Smooth muscle cell (in vitro differentiated cells): ENCODE measurements around the gene FZD7. TPM values are rescaled to one million over a fixed set of nuclear protein-coding genes. Genes with fewer than 3 reads are reported as not detected.
A peak's percentile ranks its signal among the peaks of the same experiment; 100 is the strongest.

Experiments
- DNase-seq: peaks from one replicate; lab custom pipeline; 2025; ENCODE audit not compliant: unreplicated experiment; lab: John Stamatoyannopoulos, UW
- H2AFZ ChIP-seq: fragments of 200-600 bp; sonication (generic); 2 replicates; pipeline ENCODE4 v1.6.0; 2016; ENCODE audit warnings: antibody characterized with exemption, low read depth, mild to moderate bottlenecking
- H3F3A ChIP-seq: fragments of 200-600 bp; sonication (generic); 2 replicates; pipeline ENCODE4 v1.6.0; 2017; ENCODE audit warnings: antibody characterized with exemption, low read depth
- H3K27ac ChIP-seq: fragments of 200-600 bp; sonication (generic); 2 replicates; pipeline ENCODE4 v1.5.1; 2016; ENCODE audit warnings: low read depth, mild to moderate bottlenecking
- H3K27me3 ChIP-seq: fragments of 200-600 bp; sonication (generic); 2 replicates; pipeline ENCODE4 v1.6.1; 2016; ENCODE audit warnings: low read depth, mild to moderate bottlenecking
- H3K36me3 ChIP-seq: fragments of 200-600 bp; sonication (generic); 2 replicates; pipeline ENCODE4 v1.5.1; 2016; ENCODE audit warnings: low read depth
- H3K4me1 ChIP-seq: fragments of 200-600 bp; sonication (generic); 2 replicates; pipeline ENCODE4 v1.5.1; 2016; ENCODE audit warnings: low read depth
- H3K4me2 ChIP-seq: fragments of 200-600 bp; sonication (generic); 2 replicates; pipeline ENCODE4 v1.6.0; 2016; ENCODE audit warnings: mild to moderate bottlenecking
- H3K4me3 ChIP-seq: fragments of 200-600 bp; sonication (generic); 2 replicates; pipeline ENCODE4 v1.5.1; 2016; ENCODE audit warnings: mild to moderate bottlenecking
- H3K79me2 ChIP-seq: fragments of 200-600 bp; sonication (generic); 2 replicates; pipeline ENCODE4 v1.6.0; 2016; ENCODE audit warnings: low read depth, mild to moderate bottlenecking
- H3K9ac ChIP-seq: fragments of 200-600 bp; sonication (generic); 2 replicates; pipeline ENCODE4 v1.6.0; 2016; ENCODE audit warnings: low read depth
- H3K9me3 ChIP-seq: fragments of 200-600 bp; sonication (generic); replicated peaks from 2 replicates; pipeline ENCODE4 v1.5.1; 2016; ENCODE audit warnings: low read depth
- H4K20me1 ChIP-seq: fragments of 200-600 bp; sonication (generic); 2 replicates; pipeline ENCODE4 v1.6.0; 2016; ENCODE audit warnings: low read depth
- CTCF ChIP-seq: fragments of 200-600 bp; sonication (generic); IDR thresholded peaks from 2 replicates; pipeline ENCODE4 v1.5.1; 2017; ENCODE audit warnings: borderline replicate concordance, mild to moderate bottlenecking, antibody characterized with exemption; ENCODE audit not compliant: insufficient read depth, poor library complexity, severe bottlenecking
- WGBS: methylation state at CpG from one replicate; pipeline ENCODE4 v1.1.7; 2016; ENCODE audit warnings: low lambda C conversion rate; 5-methylcytosine and 5-hydroxymethylcytosine counted together
- polyA plus RNA-seq: library from polyadenylated mRNA; unstranded; fragments of >200 nt; fragmentation: Nextera tagmentation; extraction: Ambion mirVana; gene quantifications from 2 replicates; pipeline ENCODE4 v1.2.1, GENCODE V29; 2016
- total RNA-seq: library from RNA; depleted of rRNA; stranded (reverse); fragments of >200 nt; gene quantifications from 2 replicates; pipeline ENCODE4 v1.2.3, GENCODE V29; 2014

Gene FZD7
- total RNA-seq = 17.0 and 21.8 TPM in 2 replicates
- 10.9 and 14.8 TPM in 2 replicates for polyA plus RNA-seq

- H3K4me1 ChIP-seq = peaks cover 44% of the 10 kb centered on the region
- no peaks in the 10 kb centered on the region for H3K27me3 ChIP-seq
- under 1% methylated on average over 49 of the region's 109 CpGs for WGBS
- peaks cover 36% of the 10 kb centered on the region for H4K20me1 ChIP-seq
- H3K79me2 ChIP-seq = peaks cover 32% of the 10 kb centered on the region
- TF ChIP-seq CTCF = peak; percentile 8
- H3K4me3 ChIP-seq = peak within 1 kb of the TSS; percentile 75
- H2AFZ ChIP-seq = peak within 1 kb of the TSS; percentile 97
- peak within 1 kb of the TSS; percentile 88 for H3K27ac ChIP-seq
- H3F3A ChIP-seq = peaks cover 7% of the 10 kb centered on the region
- H3K36me3 ChIP-seq = no peaks in the 10 kb centered on the region
- peak within 1 kb of the TSS; percentile 92 for H3K4me2 ChIP-seq
- peak within 1 kb of the TSS; percentile 79 for H3K9ac ChIP-seq
- H3K9me3 ChIP-seq = no peaks in the 10 kb centered on the region
- peak; percentile 88 for DNase-seq
Observed at GRCh38 chr2:202033317-202034248, at the start of gene FZD7. Gene FZD7 (plus strand): TSS chr2:202033855. CDS start chr2:202034648, 793 bp downstream.

DNA sequence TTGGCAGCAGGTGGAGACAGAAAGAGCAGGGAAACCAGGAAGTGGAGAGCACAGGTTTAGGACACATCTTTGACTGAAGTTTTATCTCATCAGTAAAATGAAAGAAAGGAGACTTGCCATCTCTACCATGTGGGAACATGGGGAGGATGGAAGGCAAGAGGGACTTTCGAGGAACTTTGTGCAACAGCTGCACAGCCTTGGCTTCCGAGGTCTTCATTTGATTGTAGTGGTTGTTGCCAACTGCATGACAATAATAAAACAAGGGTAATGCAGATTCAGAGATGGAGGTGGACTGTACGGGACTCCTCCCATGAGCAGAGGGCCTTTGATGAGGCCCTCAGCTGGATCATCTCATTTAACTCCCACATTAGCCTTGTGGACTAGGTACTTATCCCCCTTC, 49.3 kb upstream of the FZD7 start:
- Histone ChIP-seq H3K36me3 (no peaks in the 10 kb centered on the region), H3K27me3 (no peaks in the 10 kb centered on the region), H3K4me1 (peaks cover 12% of the 10 kb centered on the region), H3K4me2 (no peak overlapping the region), H3K9ac (no peak overlapping the region), H3K9me3 (no peaks in the 10 kb centered on the region), H3K27ac (no peak overlapping the region), H3K4me3 (no peak overlapping the region), H4K20me1 (no peaks in the 10 kb centered on the region), H3F3A (no peaks in the 10 kb centered on the region), H3K79me2 (no peaks in the 10 kb centered on the region), H2AFZ (no peak overlapping the region)
- TF ChIP-seq CTCF = no peak
- 95% methylated on average over 3 of the region's 3 CpGs for WGBS
- no peak for DNase-seq

- peaks cover 12% of the 10 kb centered on the region for H3K4me1 ChIP-seq
Observed at GRCh38 chr2:201984800-201985525, 48.7 kb upstream of the FZD7 start.

More at GRCh38 chr2:201984800-201985525, 48.7 kb upstream of the FZD7 start:
- no peaks in the 10 kb centered on the region for H3F3A ChIP-seq
- no peaks in the 10 kb centered on the region for H3K79me2 ChIP-seq
- no peak overlapping the region for H3K4me2 ChIP-seq
- H3K36me3 ChIP-seq = no peaks in the 10 kb centered on the region
- H4K20me1 ChIP-seq = no peaks in the 10 kb centered on the region
- no peak overlapping the region for H3K27ac ChIP-seq
- DNase-seq = no peak
- H3K9ac ChIP-seq = no peak overlapping the region
- 91% methylated on average over 12 of the region's 12 CpGs for WGBS
- no peak overlapping the region for H2AFZ ChIP-seq
- H3K4me3 ChIP-seq = no peak overlapping the region
- no peaks in the 10 kb centered on the region for H3K9me3 ChIP-seq
- no peaks in the 10 kb centered on the region for H3K27me3 ChIP-seq
- TF ChIP-seq CTCF = no peak
